Measurements from ENCODE around the gene PDE1A. TPM values are rescaled to one million over a fixed set of nuclear protein-coding genes. Genes with fewer than 3 reads are reported as not detected.
"Not testable (repeated sequence)": the region's sequence is repeated elsewhere in the genome, so short reads cannot be mapped to it uniquely, and the experiment has no call there.

The PDE1A gene
- polyA plus RNA-seq, 4 donors, result 19.7 to 25.6 (median 22.4) TPM

- no peak for DNase-seq (ENCODE audit: low read depth in 4 of 4, low spot score in 3 of 4)
Measured at GRCh38 chr2:182291296-182291695, 135.5 kb downstream of the PDE1A start.

- DNase-seq (ENCODE audit: low read depth in 4 of 4, low spot score in 3 of 4), result no peak
Measured at GRCh38 chr2:182283512-182283911, 143.3 kb downstream of the PDE1A start.

GRCh38 chr2:182281276-182281675 lies 145.6 kb downstream of the PDE1A start:
- no peak for DNase-seq (ENCODE audit: low read depth in 4 of 4, low spot score in 3 of 4)

- DNase-seq (ENCODE audit: low read depth in 4 of 4, low spot score in 3 of 4), result no peak
Measured at GRCh38 chr2:182280118-182280517, 146.7 kb downstream of the PDE1A start.

GRCh38 chr2:182276662-182277061 lies 150.2 kb downstream of the PDE1A start:
- DNase-seq (ENCODE audit: low read depth in 4 of 4, low spot score in 3 of 4), result not testable (repeated sequence)

- no peak for DNase-seq (ENCODE audit: low read depth in 4 of 4, low spot score in 3 of 4)
Measured at GRCh38 chr2:182267971-182268370, 158.9 kb downstream of the PDE1A start.

GRCh38 chr2:182266909-182267308 lies 159.9 kb downstream of the PDE1A start:
- DNase-seq (ENCODE audit: low read depth in 4 of 4, low spot score in 3 of 4), result no peak

- no peak for DNase-seq (ENCODE audit: low read depth in 4 of 4, low spot score in 3 of 4)
Measured at GRCh38 chr2:182265718-182266117, 161.1 kb downstream of the PDE1A start.

GRCh38 chr2:182261860-182262387 lies 164.9 kb downstream of the PDE1A start:
- no peak for DNase-seq (ENCODE audit: low read depth in 4 of 4, low spot score in 3 of 4)

- no peak for DNase-seq (ENCODE audit: low read depth in 4 of 4, low spot score in 3 of 4)
Measured at GRCh38 chr2:182259629-182260150, 167.1 kb downstream of the PDE1A start.

GRCh38 chr2:182252534-182252933 lies 174.3 kb downstream of the PDE1A start:
- DNase-seq (ENCODE audit: low read depth in 4 of 4, low spot score in 3 of 4), result no peak

GRCh38 chr2:182248898-182249297 lies 177.9 kb downstream of the PDE1A start:
- no peak for DNase-seq (ENCODE audit: low read depth in 4 of 4, low spot score in 3 of 4)

- no peak for DNase-seq (ENCODE audit: low read depth in 4 of 4, low spot score in 3 of 4)
Measured at GRCh38 chr2:182248362-182248761, 178.5 kb downstream of the PDE1A start.

GRCh38 chr2:182247831-182248230 lies 179.0 kb downstream of the PDE1A start:
- DNase-seq (ENCODE audit: low read depth in 4 of 4, low spot score in 3 of 4), result no peak

- no peak for DNase-seq (ENCODE audit: low read depth in 4 of 4, low spot score in 3 of 4)
Measured at GRCh38 chr2:182245963-182246362, 180.9 kb downstream of the PDE1A start.

GRCh38 chr2:182242609-182243008 lies 184.2 kb downstream of the PDE1A start:
- DNase-seq (ENCODE audit: low read depth in 4 of 4, low spot score in 3 of 4), result no peak

- DNase-seq (ENCODE audit: low read depth in 4 of 4, low spot score in 3 of 4), result no peak
Measured at GRCh38 chr2:182241936-182242335, 184.9 kb downstream of the PDE1A start.

GRCh38 chr2:182240862-182241371 lies 185.9 kb downstream of the PDE1A start:
- no peak for DNase-seq (ENCODE audit: low read depth in 4 of 4, low spot score in 3 of 4)

GRCh38 chr2:182230561-182230960 lies 196.3 kb downstream of the PDE1A start:
- DNase-seq (ENCODE audit: low read depth in 4 of 4, low spot score in 3 of 4), result no peak

GRCh38 chr2:182229297-182229696 lies 197.5 kb downstream of the PDE1A start:
- no peak for DNase-seq (ENCODE audit: low read depth in 4 of 4, low spot score in 3 of 4)

- DNase-seq (ENCODE audit: low read depth in 4 of 4, low spot score in 3 of 4), result no peak
Measured at GRCh38 chr2:182228741-182229140, 198.1 kb downstream of the PDE1A start.

- no peak for DNase-seq (ENCODE audit: low read depth in 4 of 4, low spot score in 3 of 4)
Measured at GRCh38 chr2:182228073-182228473, 198.8 kb downstream of the PDE1A start.

GRCh38 chr2:182226807-182227206 lies 200.0 kb downstream of the PDE1A start:
- no peak for DNase-seq (ENCODE audit: low read depth in 4 of 4, low spot score in 3 of 4)

Data from right renal pelvis (tissue), 4 donors.